Ovary (tissue), 9 donors: ENCODE measurements around the gene C15orf61. TPM values are rescaled to one million over a fixed set of nuclear protein-coding genes. Genes with fewer than 3 reads are reported as not detected.

Experiments
- DNase-seq, 5 donors: peaks; one replicate each; pipeline ENCODE4 v3.0.0-alpha.2; 2019 to 2020
- H3K27ac ChIP-seq, 2 donors: fragments of 200-600 bp; one replicate each; pipeline versions ENCODE4 v1.5.1 to v1.8.0; 2019 to 2022
- H3K27me3 ChIP-seq: fragments of 200-600 bp; one replicate; pipeline ENCODE4 v1.8.0; 2022
- H3K36me3 ChIP-seq: fragments of 200-600 bp; sonication (generic); one replicate; pipeline ENCODE4 v1.5.1; 2019
- H3K4me1 ChIP-seq: one replicate; pipeline ENCODE4 v1.8.1; 2013; ENCODE audit warnings: mild to moderate bottlenecking, moderate library complexity; ENCODE audit not compliant: insufficient read depth
- H3K4me3 ChIP-seq: fragments of 200-600 bp; sonication (generic); one replicate; pipeline ENCODE4 v1.5.1; 2017
- H3K9me3 ChIP-seq, 2 donors: fragments of 200-600 bp in 1 of 2; sonication (generic) in 1 of 2; one replicate each; pipeline versions ENCODE4 v1.5.1 to v1.8.1; 2013 to 2019; ENCODE audit warnings: mild to moderate bottlenecking in 1 of 2, moderate library complexity in 1 of 2
- CTCF ChIP-seq, 3 donors: fragments of 450-650 bp in 2 of 3; fragments of 200-600 bp in 1 of 3; IDR thresholded peaks; one replicate each; pipeline versions ENCODE4 v1.5.1 to v1.8.0; 2016 to 2022; ENCODE audit warnings: antibody characterized with exemption in 3 of 3, mild to moderate bottlenecking in 1 of 3
- EP300 ChIP-seq: sonication (generic); formaldehyde crosslinking; IDR thresholded peaks from one replicate; pipeline ENCODE4 v1.6.1; 2017; ENCODE audit warnings: antibody characterized with exemption
- POLR2A ChIP-seq: fragments of 450-650 bp; IDR thresholded peaks from one replicate; pipeline ENCODE4 v1.6.1; 2017; ENCODE audit warnings: antibody characterized with exemption, mild to moderate bottlenecking, moderate library complexity
- WGBS, 3 donors: extraction: QIAGEN DNeasy Blood & Tissue Kit in 1 of 3; methylation state at CpG; one replicate each; pipeline versions ENCODE4 v1.1.5 to v1.1.7; 2013 to 2017; 5-methylcytosine and 5-hydroxymethylcytosine counted together
- intact Hi-C, 4 donors: fragments of 100-400 bp; cut with DNase I; formaldehyde crosslinking; loops; one replicate each; pipeline versions ENCODE4 v1.11.0 to v1.15.1; 2022 to 2023
- polyA plus RNA-seq, 2 donors: library from polyadenylated mRNA; stranded (reverse); fragments of 200-250 nt in 1 of 2; fragments of 350-450 nt in 1 of 2; fragmentation: Illumina TruSeq in 1 of 2; extraction: RNeasy Lipid Tissue Mini Kit (QIAGEN cat#74804) in 1 of 2; gene quantifications; one replicate each; pipeline ENCODE4 v1.2.3, GENCODE V29; 2013 to 2014
- total RNA-seq, 7 donors: library from RNA; depleted of rRNA in 2 of 7; stranded (reverse); fragments of >200 nt in 2 of 7; fragmentation: NEBNext Ultra II Directional in 3 of 7; extraction: Animal tissue kit (Norgen Biotek cat#: 25700) in 3 of 7; gene quantifications; one replicate each; pipeline versions ENCODE4 v1.1.0 to v1.2.4, GENCODE V29; 2016 to 2023
- donor health status: DM: no; HTN: no; CAD: no; lungs with moderate emphysema.
- donor health status: DM: no; HTN: no; CAD: no.
- donor health status: Bipolar disorder and iron deficiency.
- donor health status: DM: yes; HTN: yes; CAD: no.
- donor health status: DM: no; HTN: no; CAD: no.
- donor health status: DM: yes; HTN: yes; CAD: no.

C15orf61 gene
- total and polyA plus RNA-seq, 9 donors = 2.7 to 7.8 (median 6.6) TPM

- intact Hi-C loops = no loop called here
Observed at GRCh38 chr15:67558502-67558901, 37.6 kb downstream of the C15orf61 start.

GRCh38 chr15:67559158-67559557 lies 38.2 kb downstream of the C15orf61 start:
- TF ChIP-seq EP300 = no peak
- TF ChIP-seq CTCF (IDR thresholded peaks at IDR 0.05) = no peak
- no peak for TF ChIP-seq POLR2A
- Histone ChIP-seq H3K27ac (no peak overlapping the region), H3K36me3 (no peaks in the 10 kb centered on the region), H3K27me3 (no peaks in the 10 kb centered on the region), H3K4me1 (no peaks in the 10 kb centered on the region), H3K9me3 (no peaks in the 10 kb centered on the region), H3K4me3 (no peak overlapping the region)
- DNase-seq = no peak
- 95 to 100% (median 95%) methylated on average over 1 of the region's 1 CpG for WGBS, 3 donors
- intact Hi-C loops = no loop called here

More at GRCh38 chr15:67558502-67558901, 37.6 kb downstream of the C15orf61 start:
- Histone ChIP-seq H3K27ac (no peak overlapping the region), H3K4me3 (no peak overlapping the region), H3K36me3 (no peaks in the 10 kb centered on the region), H3K27me3 (no peaks in the 10 kb centered on the region), H3K4me1 (no peaks in the 10 kb centered on the region), H3K9me3 (no peaks in the 10 kb centered on the region)
- no peak for DNase-seq
- WGBS, 3 donors = 90 to 94% (median 93%) methylated on average over 4 of the region's 4 CpGs
- TF ChIP-seq POLR2A = no peak
- no peak for TF ChIP-seq EP300
- no peak for TF ChIP-seq CTCF (IDR thresholded peaks at IDR 0.05)

- no peak for TF ChIP-seq POLR2A
- no peak for TF ChIP-seq EP300
- no peak for TF ChIP-seq CTCF (IDR thresholded peaks at IDR 0.05)
- no peaks in the 10 kb centered on the region for H3K36me3 ChIP-seq
- intact Hi-C loops = no loop called here
Observed at GRCh38 chr15:67559576-67559975, 38.6 kb downstream of the C15orf61 start.

GRCh38 chr15:67560320-67560719 lies 39.4 kb downstream of the C15orf61 start:
- Histone ChIP-seq H3K4me3 (no peak overlapping the region), H3K27me3 (no peaks in the 10 kb centered on the region), H3K4me1 (no peaks in the 10 kb centered on the region), H3K9me3 (no peaks in the 10 kb centered on the region), H3K36me3 (no peaks in the 10 kb centered on the region), H3K27ac (no peak overlapping the region)
- no peak for DNase-seq
- intact Hi-C loops = no loop called here
- 83 to 98% (median 86%) methylated on average over 1 of the region's 1 CpG for WGBS, 3 donors
- TF ChIP-seq EP300 (no peak), CTCF (IDR thresholded peaks at IDR 0.05) (no peak), POLR2A (no peak)

More at GRCh38 chr15:67559576-67559975, 38.6 kb downstream of the C15orf61 start:
- DNase-seq = no peak
- Histone ChIP-seq H3K27me3 (no peaks in the 10 kb centered on the region), H3K4me3 (no peak overlapping the region), H3K27ac (no peak overlapping the region), H3K4me1 (no peaks in the 10 kb centered on the region), H3K9me3 (no peaks in the 10 kb centered on the region)
- 99 to 100% (median 99%) methylated on average over 2 of the region's 2 CpGs for WGBS, 3 donors
